NB4 (cell line): Measurements from ENCODE around the gene ANXA6.
A peak's percentile ranks its signal among the peaks of the same experiment; 100 is the strongest.

Experiments used
- DNase-seq: peaks from one replicate; pipeline ENCODE4 v3.0.0; 2010; ENCODE audit warnings: low read depth
- H3K4me3 ChIP-seq: one replicate; pipeline ENCODE4 v1.5.1; 2011; ENCODE audit warnings: mild to moderate bottlenecking, low read depth, low read length, moderate library complexity
- MYC ChIP-seq: IDR thresholded peaks from 2 replicates; pipeline ENCODE4 v1.6.1; 2011; ENCODE audit warnings: low read depth, low read length
- POLR2A ChIP-seq: IDR thresholded peaks from 2 replicates; pipeline ENCODE4 v1.6.1; 2011; ENCODE audit warnings: mild to moderate bottlenecking; ENCODE audit not compliant: insufficient read length; ENCODE audit errors: extremely low read depth
- TF ChIP-seq, protein P1 (sequence below): IDR thresholded peaks from one replicate; pipeline ENCODE4 v1.5.1; 2012; ENCODE audit warnings: low read depth, low read length
- TF ChIP-seq, protein P2 (sequence below): IDR thresholded peaks from 2 replicates; pipeline ENCODE4 v1.6.1; 2011; ENCODE audit warnings: low read depth, low read length

Gene ANXA6

DNA sequence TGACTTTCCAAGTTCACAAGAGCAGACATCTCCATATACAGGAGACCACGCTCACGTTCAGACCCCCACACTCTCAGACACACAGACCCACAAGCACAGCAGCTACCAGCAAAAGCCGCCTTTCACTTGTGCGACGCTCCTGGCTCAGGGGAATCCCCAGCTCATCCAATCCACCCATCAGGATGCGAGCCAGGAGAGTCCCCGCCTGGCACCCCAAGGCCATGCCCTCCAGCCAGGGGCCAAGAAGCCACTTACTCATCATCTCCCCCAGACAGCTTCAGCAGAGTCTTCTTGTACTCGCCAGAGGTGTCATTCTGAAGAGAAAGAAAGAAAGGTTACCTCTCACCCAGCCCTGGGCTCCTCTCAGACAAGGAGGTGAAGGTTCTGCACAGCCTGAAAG lies 29.7 kb downstream of the ANXA6 start:
- TF ChIP-seq, protein P1, sequence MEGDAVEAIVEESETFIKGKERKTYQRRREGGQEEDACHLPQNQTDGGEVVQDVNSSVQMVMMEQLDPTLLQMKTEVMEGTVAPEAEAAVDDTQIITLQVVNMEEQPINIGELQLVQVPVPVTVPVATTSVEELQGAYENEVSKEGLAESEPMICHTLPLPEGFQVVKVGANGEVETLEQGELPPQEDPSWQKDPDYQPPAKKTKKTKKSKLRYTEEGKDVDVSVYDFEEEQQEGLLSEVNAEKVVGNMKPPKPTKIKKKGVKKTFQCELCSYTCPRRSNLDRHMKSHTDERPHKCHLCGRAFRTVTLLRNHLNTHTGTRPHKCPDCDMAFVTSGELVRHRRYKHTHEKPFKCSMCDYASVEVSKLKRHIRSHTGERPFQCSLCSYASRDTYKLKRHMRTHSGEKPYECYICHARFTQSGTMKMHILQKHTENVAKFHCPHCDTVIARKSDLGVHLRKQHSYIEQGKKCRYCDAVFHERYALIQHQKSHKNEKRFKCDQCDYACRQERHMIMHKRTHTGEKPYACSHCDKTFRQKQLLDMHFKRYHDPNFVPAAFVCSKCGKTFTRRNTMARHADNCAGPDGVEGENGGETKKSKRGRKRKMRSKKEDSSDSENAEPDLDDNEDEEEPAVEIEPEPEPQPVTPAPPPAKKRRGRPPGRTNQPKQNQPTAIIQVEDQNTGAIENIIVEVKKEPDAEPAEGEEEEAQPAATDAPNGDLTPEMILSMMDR = no peak
- H3K4me3 ChIP-seq = no peak overlapping the region
- no peak for DNase-seq

DNA sequence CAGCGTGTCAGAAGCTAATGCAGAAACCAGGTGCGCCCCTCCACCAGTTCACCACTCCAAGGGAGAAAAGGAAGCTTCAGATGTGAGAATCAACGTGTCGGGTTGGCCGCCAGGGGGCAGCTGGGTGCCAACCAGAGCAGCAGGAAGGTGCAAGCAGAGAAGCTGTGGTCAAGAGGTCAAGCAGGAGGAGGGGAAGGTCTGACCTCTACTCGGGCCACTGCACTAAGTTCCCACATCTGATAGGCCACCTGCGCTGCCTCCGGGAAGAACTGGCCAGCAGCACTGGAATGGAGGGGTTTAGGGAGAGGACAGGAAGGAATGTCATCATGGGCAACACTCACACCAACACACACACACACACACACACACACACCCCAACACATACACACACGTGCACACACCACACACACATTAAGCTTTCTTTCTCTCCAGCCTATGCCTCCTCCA lies 31.4 kb downstream of the ANXA6 start:
- DNase-seq = peak; percentile 70
- no peak for TF ChIP-seq MYC
- TF ChIP-seq, protein P2, sequence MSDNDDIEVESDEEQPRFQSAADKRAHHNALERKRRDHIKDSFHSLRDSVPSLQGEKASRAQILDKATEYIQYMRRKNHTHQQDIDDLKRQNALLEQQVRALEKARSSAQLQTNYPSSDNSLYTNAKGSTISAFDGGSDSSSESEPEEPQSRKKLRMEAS = no peak
- TF ChIP-seq, protein P1 = peak; percentile 64
- no peak overlapping the region for H3K4me3 ChIP-seq

DNA sequence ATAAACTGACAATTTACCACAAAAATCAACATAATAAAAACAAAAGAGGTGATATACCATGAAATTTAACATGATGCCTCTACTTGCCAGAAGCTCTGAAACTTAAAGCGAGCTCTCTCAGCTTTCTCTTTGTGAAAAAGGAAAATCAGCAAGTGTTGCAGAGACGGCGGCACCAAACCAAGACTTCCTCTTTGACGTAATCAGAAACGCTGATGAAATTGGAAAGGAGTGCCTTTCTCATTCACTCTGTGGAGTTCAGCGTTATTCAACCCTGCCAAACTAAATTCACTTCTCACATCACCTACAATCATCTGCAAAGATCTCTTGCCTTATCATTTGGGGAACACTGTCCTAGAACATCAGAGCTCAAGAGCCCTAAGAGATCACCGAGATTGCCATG lies 32.2 kb downstream of the ANXA6 start:
- H3K4me3 ChIP-seq = no peak overlapping the region
- peak; percentile 24 for DNase-seq
- TF ChIP-seq POLR2A (no peak), MYC (no peak)
- TF ChIP-seq, protein P1 = no peak
- TF ChIP-seq, protein P2 = no peak

DNA sequence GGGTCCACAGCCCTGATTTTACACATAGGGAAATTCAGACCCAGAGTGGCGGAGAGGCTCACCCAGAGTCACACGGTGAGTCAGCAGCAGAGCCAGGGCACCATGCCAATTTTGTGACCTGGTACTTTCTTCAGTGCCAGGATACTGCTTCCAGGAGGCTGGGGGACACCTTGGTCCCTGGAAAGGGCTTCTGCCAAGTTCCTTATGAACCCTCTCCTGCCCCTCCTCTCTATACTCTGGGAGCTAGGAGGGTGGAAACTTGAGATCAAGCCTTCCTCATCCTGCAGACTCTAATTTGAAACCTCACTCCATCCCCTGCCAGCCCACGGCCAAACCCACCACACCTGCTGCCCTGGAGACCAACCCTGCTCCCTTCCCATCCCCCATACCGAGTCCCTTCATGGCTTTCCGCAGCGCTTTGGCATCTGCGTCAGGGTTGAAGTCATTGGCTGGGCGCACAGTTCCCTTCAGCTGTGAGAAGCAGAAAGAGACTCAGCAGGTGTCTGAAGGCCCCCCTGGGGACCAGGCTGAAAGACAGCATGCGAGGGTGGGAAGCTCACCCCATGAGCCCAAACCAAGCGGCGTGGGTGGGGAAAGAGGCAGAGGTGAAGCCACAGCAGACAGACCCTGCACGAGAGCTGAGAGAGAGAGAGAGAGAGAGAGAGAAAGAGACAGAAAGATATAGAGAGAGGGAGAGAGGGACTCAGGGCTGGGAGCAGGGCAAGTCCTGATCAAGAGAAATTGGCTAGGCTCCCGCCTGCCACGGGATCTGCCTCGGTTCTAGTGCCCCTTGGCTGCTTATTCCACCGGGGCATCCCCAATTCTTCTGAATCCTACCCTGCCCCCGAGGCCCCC lies 33.5 kb downstream of the ANXA6 start:
- no peak overlapping the region for H3K4me3 ChIP-seq
- no peak for DNase-seq
- TF ChIP-seq MYC = no peak
- TF ChIP-seq POLR2A = no peak
- TF ChIP-seq, protein P2 = no peak
- TF ChIP-seq, protein P1 = no peak

DNA sequence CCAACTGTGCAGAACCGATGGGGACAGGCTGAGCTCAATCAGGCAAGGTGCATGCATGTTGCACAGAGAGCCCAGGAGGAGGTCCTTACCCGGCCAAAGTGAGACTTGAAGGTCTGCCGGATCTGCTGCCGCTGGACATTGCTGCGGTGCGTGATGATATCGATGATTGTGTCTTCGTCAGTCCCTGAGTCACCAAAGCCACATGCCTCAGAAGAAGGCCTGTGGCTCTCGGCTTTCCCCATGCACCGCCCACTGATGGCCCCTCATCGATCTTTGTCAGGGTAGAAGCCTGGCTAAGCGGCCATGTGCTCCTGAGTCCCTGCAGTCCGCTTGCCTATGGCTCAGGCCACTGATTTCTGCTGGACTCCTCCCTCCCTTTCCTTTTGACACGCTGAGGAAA lies 34.8 kb downstream of the ANXA6 start:
- no peak for TF ChIP-seq MYC
- no peak for TF ChIP-seq POLR2A
- TF ChIP-seq, protein P1 = no peak
- TF ChIP-seq, protein P2 = no peak
- DNase-seq = no peak
- H3K4me3 ChIP-seq = no peak overlapping the region

DNA sequence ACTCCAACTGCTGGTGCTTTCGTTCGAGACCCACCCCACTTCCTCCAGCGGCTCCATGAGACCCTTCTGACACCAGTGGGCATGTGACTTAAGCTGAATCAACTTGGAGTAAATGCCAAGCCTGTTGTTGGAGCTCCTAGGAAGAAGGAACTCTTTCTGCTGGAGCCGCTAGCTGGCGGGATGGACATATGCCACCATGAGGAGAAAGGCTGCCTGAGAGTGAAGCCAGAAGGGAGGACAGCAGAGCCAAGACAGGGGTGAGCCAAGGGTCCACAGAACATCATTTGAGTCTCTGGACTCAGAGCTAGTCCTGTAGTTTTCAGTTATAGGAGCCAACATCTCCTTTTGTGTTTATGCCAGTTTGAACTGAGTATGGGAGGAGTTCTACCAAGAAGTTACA lies 35.9 kb downstream of the ANXA6 start:
- TF ChIP-seq, protein P2 = no peak
- TF ChIP-seq MYC = no peak
- TF ChIP-seq, protein P1 = no peak
- no peak for TF ChIP-seq POLR2A
- H3K4me3 ChIP-seq = no peak overlapping the region
- no peak for DNase-seq
